Sciatic nerve (tissue), 2 donors: ENCODE results near the gene TNFAIP8L1. TPM values are rescaled to one million over a fixed set of nuclear protein-coding genes. Genes with fewer than 3 reads are reported as not detected.
A peak's percentile ranks its signal among the peaks of the same experiment; 100 is the strongest.

ENCODE experiments used
- ATAC-seq: fragments of 200-7000 bp; cut with Tn5 transposase; one replicate; pipeline ENCODE4 v1.9.1; 2020; ENCODE audit warnings: mild to moderate bottlenecking, moderate library complexity
- DNase-seq: peaks from one replicate; pipeline ENCODE4 v3.0.0-alpha.2; 2020; ENCODE audit warnings: low spot score
- intact Hi-C: fragments of 100-400 bp; cut with DNase I; formaldehyde crosslinking; loops from one replicate; pipeline ENCODE4 v1.14.2; 2022
- total RNA-seq: library from RNA; stranded (reverse); fragmentation: NEBNext Ultra II Directional; extraction: Animal tissue kit (Norgen Biotek cat#: 25700); gene quantifications from one replicate; pipeline ENCODE4 v1.2.1, GENCODE V29; 2021
- donor health status: DM: no; HTN: no; CAD: no.
- donor health status: DM: no; HTN: no; CAD: no.

TNFAIP8L1 gene
- total RNA-seq, 1 donor from 2014 or later = 12.8 TPM

DNA sequence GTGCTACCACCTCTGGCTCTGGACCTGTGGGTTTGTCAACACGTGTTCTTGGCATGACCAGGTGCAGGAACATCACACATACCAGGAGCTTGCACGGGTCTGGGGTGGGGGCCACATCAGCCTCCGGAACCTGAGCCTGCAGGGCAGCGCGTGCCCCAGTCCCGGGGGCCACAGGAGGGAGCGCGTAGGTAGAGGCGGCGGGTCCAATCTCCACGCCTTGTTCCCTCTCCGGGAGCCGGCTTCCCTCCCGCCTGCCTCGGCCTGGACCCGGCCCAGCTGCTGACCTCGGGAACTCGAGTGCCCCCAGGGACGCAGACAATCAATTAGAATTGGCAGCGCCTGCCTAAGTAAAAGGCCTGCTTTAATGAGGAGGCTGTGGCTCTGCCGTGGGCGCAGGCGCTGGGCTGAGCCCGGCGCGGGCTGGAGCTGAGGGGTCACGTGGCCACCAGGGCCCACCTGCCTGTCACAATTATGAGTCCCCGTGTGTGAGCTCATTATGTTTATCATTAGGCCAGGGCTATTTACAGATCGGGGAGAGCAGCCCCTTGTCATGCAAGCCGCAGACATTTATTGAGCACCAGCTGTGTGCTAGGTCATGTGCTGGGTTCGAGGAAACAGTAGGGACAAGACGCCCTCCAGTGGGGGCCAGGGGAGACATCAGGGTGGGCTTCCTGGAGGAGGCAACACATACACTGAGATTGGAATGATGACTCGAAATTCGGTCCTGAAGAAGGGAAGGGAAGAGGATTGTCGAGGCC, 32.2 kb upstream of the TNFAIP8L1 start:
- DNase-seq = peak; percentile 84
- peak; percentile 91 for ATAC-seq
- intact Hi-C loops = no loop called here

GRCh38 chr19:4609878-4610511, 29.3 kb upstream of the TNFAIP8L1 start:
- ATAC-seq = peak; percentile 48
- no peak for DNase-seq
- intact Hi-C loops = no loop called here

DNA sequence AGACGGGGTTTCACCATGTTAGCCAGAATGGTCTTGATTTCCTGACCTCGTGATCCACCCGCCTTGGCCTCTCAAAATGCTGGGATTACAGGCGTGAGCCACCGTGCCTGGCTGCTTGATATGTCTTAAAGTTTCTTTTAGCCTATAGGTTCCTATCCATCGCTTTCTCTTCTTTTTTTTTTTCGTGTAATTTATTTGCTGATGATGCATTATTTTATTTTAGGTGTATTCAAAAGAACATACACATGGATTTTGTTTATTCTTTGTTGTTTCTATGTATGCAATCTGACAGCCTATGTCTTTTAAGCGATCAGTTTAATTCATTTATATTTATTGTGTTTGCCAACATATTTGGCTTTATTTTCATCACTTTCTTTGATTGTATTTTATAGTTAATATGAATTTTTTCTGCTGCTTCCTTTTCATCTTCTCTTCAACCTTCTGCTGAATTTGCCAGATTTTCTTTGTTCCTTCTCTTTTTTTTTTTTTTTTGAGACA, 26.0 kb upstream of the TNFAIP8L1 start:
- ATAC-seq (no peak), DNase-seq (no peak)
- intact Hi-C loops = no loop called here

GRCh38 chr19:4618019-4618418, 21.3 kb upstream of the TNFAIP8L1 start:
- intact Hi-C loops = no loop called here
- ATAC-seq = no peak

GRCh38 chr19:4619668-4620294, 19.5 kb upstream of the TNFAIP8L1 start:
- no peak for ATAC-seq
- intact Hi-C loops = no loop called here
- DNase-seq = no peak

More at GRCh38 chr19:4618019-4618418, 21.3 kb upstream of the TNFAIP8L1 start:
- no peak for DNase-seq

DNA sequence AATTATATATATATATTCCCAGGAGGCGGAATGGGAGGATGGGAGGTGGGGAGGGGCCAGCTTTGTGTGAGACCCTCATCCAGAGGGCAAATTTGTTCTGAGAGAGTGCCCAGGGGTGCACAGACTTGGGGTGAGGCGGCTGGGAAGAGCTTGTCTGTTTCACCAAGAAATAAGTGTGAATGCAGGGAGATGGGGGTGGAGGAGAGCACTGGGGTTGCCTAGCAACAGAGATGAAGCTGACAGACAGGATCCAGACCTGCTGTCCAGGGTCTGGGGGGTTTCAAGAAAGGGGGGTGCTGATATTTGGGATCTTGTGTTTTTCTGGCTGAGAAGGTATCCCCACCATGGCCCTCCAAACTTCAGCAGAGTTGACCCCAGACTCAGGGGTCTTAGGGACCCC, 18.6 kb upstream of the TNFAIP8L1 start:
- DNase-seq = no peak
- intact Hi-C loops = no loop called here
- no peak for ATAC-seq

GRCh38 chr19:4622695-4623421, 16.5 kb upstream of the TNFAIP8L1 start:
- intact Hi-C loops = no loop called here
- ATAC-seq = no peak
- DNase-seq = no peak

DNA sequence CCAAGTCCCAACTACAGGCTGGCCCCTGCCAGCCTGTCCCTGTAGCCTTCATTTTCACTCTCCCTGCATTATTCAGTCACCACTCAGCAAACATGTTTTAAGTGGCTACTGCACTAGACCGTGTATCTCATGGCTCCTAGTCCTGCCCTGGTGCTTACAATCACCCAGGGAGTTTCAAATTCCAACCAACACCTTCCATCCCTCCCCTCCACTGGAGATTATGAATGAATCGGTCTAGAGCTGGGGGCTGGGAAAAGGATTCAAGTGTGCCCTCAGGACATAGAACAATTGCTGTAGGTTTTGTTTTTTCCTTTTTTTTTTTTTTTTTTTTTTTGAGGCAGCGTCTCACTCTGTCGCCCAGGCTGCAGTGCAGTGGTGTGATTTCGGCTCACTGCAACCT, 15.0 kb upstream of the TNFAIP8L1 start:
- no peak for DNase-seq
- no peak for ATAC-seq
- intact Hi-C loops = no loop called here

- no peak for ATAC-seq
- intact Hi-C loops = no loop called here
- no peak for DNase-seq
These were observed 14.5 kb upstream of the TNFAIP8L1 start for GRCh38 chr19:4624733-4625362.

- ATAC-seq (peak; percentile 64), DNase-seq (no peak)
- intact Hi-C loops = loop anchor here (10.0 kb wide), 1 partner anchor 79 kb away; the partner anchor contains the start of gene SEMA6B
These were observed 6.0 kb upstream of the TNFAIP8L1 start for GRCh38 chr19:4633140-4633967.

DNA sequence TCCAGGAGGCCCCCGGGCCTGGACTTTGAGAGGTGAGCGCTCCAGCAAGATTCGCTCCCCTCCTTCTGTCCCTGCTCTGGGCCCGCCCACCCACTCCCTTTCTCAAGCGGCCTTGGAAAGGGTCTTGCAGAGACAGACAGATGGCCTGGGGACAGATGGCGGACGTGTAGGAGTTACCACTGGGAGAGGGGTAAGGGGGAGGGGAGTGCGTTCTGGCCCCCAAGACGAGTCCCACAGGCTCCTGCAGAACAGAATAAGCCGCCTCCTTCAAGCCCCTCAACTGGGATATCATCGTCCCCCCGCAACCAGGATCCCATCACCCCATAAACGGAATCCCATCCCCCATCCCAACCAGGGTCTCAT, 3.6 kb upstream of the TNFAIP8L1 start:
- ATAC-seq (no peak), DNase-seq (peak; percentile 58)
- intact Hi-C loops = loop anchor here (10.0 kb wide), 1 partner anchor 81 kb away; the partner anchor contains the start of gene SEMA6B

GRCh38 chr19:4636151-4636717, 3.1 kb upstream of the TNFAIP8L1 start:
- intact Hi-C loops = loop anchor here (10.0 kb wide), 1 partner anchor 81 kb away; the partner anchor contains the start of gene SEMA6B
- DNase-seq = peak; percentile 84

GRCh38 chr19:4636761-4637160, 2.6 kb upstream of the TNFAIP8L1 start:
- DNase-seq (no peak), ATAC-seq (no peak)
- intact Hi-C loops = loop anchor here (10.0 kb wide), 1 partner anchor 82 kb away; the partner anchor contains the start of gene SEMA6B

More at GRCh38 chr19:4636151-4636717, 3.1 kb upstream of the TNFAIP8L1 start:
- ATAC-seq = peak; percentile 23

GRCh38 chr19:4638317-4638716, 999 bp upstream of the TNFAIP8L1 start:
- DNase-seq (no peak), ATAC-seq (peak; percentile 5)
- intact Hi-C loops = loop anchor here (10.0 kb wide), 1 partner anchor 84 kb away; the partner anchor contains the start of gene SEMA6B

DNA sequence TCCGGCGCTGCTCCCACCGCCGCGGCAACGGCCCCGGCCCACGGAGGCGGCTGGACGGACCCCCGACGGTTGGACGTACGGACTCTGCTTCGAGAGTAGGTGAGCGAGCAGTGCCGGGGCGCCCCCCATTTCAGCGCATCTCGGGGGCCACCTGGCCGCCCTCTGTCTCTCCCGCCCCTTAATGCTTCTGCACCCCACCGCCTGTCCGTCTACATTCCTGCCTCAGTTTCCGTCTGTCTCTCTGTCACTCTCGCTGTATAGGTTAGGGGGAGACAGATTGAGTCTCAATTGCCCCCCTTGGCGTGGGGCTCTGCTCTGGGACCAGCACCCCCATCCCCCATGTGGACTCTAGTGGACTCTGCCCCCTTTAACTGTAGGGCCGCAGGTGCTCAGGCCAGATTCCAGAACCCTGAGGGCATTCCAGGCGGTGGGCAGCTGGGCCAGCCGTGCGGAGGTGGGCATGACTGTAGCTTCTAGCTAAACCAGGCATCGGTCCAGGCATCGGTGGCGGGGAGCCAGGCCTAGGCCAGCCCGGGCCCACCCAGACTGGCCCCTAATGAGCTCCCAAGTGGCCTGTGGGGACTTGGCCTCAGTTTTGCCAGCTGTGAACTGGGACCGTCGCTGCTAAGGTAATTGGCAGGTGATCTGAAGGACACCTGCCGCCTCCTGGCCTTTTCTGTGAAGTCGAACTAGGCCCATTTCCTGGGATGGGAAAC, 373 bp downstream of the TNFAIP8L1 start:
- DNase-seq = peak; percentile 80

GRCh38 chr19:4640247-4641000, 1.1 kb downstream of the TNFAIP8L1 start:
- DNase-seq (no peak), ATAC-seq (no peak)
- intact Hi-C loops = no loop called here

More for the DNA sequence above, 373 bp downstream of the TNFAIP8L1 start:
- intact Hi-C loops = loop anchor here (10.0 kb wide), 1 partner anchor 85 kb away; the partner anchor contains the start of gene SEMA6B
- ATAC-seq = peak; percentile 0
